Raji (cell line): ENCODE data around the gene MTUS2.

ENCODE experiments used
- POLR2A ChIP-seq: IDR thresholded peaks from 2 replicates; pipeline ENCODE4 v1.6.1; 2011; ENCODE audit warnings: low read depth, low read length, control low read depth; ENCODE audit not compliant: insufficient read depth

MTUS2 gene

DNA sequence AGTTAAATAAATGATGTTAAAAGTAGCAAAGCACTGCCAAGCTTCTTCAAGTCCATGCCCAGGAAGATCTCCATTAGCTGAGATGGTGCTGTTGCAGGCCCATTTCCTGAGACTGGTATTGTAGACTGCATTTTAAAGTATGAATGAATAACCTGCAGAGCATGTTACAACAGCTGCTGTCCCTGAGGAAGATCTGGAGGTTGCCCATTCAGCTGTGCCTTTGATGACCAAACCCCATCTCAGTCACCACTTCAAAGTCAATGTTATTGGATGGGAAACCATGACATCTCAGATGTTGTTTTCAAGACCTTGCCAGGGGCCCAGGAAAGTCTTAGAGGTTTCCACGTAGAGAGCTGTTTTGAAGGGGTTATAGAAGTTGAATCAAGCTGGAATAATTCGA is 281.3 kb downstream of the MTUS2 start:
- TF ChIP-seq POLR2A, result no peak

DNA sequence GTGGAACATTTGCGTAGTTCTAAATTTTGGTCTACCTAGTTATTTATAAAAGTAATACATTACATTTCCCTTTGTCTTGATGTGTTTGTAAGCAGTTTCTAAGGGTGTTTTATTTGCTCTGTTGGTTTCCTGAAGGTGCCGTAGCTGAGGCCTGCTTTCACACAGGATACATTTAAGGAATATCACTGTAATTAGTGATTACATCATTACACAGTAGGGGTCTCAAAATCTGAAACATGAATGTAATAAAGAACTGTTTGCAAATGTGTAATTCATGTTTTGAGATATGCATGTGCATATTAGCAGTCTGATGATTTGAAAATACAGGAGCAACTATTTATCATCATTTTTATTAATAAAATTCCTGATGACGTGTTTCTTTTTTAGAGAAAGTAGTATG is 281.8 kb downstream of the MTUS2 start:
- no peak for TF ChIP-seq POLR2A

DNA sequence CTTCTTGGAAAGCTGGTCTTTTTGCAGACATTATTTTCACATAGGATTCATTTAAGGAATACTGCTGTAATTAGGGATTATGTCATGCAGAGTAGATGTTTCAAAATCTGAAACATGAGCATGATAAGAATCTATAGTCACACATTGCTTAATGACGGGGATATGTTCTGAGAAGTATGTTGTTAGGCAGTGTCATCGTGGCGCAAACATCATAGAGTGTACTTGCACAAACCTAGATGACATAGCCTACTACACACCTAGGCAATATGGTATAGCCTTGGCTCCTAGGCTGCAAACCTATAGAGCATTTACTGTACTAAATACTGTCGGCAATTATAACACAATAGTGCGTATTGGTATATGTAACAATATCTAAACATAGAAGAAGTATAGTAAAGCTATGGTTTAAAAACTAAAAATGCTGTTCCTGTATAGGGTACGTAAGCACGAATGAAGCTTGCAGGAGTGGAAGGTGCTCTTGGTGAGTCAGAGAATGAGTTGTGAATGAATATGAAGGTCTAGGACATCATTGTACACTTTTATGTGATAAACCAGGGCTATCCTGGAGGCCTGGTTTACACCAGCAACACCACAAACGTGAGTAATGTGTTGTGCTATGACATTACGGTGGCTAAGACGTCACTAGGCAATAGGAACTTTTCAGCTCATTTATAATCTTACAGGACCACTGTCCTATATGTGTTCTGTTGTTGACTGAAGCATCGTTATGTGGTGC is 283.1 kb downstream of the MTUS2 start:
- no peak for TF ChIP-seq POLR2A

DNA sequence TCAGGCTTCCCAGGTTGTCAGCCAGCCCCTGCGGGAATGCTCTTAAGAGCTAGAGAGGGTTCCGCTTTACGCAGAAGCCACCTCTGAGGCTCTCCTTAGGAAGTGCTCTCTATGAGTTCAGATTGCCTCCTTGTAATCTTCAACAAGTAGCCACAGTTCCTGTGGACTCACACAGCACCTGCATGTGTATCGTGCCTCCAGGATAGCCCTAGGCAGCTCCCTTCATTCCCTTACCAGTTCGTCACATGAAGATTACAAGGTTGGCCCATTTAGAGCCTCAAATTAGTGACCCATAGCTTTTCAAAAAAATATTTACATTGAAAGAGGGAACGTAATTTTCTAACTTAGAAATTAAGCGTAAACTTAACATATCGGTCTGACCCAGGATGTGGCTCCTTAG is 284.3 kb downstream of the MTUS2 start:
- no peak for TF ChIP-seq POLR2A

GRCh38 chr13:29105779-29106178 is 285.6 kb downstream of the MTUS2 start:
- no peak for TF ChIP-seq POLR2A

GRCh38 chr13:29106651-29107050 is 286.5 kb downstream of the MTUS2 start:
- TF ChIP-seq POLR2A, result no peak

- no peak for TF ChIP-seq POLR2A
These were observed 288.1 kb downstream of the MTUS2 start for GRCh38 chr13:29108068-29108786.

GRCh38 chr13:29109987-29110386 is 289.8 kb downstream of the MTUS2 start:
- TF ChIP-seq POLR2A, result no peak

- TF ChIP-seq POLR2A, result no peak
These were observed 291.3 kb downstream of the MTUS2 start for GRCh38 chr13:29111446-29111845.

GRCh38 chr13:29115842-29116241 is 295.7 kb downstream of the MTUS2 start:
- no peak for TF ChIP-seq POLR2A

- no peak for TF ChIP-seq POLR2A
These were observed 297.5 kb downstream of the MTUS2 start for GRCh38 chr13:29117663-29118062.

DNA sequence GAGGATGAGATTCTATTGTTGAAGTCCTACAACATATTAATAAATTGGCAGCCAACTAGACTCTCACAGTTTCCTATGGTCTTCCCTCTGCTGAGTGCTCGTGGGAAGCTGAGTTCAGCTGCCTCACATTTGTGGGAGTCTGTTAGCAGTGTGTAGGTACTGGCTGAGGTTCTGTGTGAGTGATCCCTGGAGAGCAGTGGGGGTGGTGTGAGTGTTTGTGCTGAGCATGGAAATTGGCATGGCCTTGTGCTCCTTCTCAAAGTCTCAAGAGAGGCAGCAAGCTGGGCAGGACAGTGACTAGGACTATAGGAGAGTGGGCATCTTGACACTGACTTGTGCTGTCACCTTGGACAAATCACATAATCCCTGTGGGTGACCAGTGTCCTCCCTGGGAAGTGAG is 298.3 kb downstream of the MTUS2 start:
- no peak for TF ChIP-seq POLR2A

DNA sequence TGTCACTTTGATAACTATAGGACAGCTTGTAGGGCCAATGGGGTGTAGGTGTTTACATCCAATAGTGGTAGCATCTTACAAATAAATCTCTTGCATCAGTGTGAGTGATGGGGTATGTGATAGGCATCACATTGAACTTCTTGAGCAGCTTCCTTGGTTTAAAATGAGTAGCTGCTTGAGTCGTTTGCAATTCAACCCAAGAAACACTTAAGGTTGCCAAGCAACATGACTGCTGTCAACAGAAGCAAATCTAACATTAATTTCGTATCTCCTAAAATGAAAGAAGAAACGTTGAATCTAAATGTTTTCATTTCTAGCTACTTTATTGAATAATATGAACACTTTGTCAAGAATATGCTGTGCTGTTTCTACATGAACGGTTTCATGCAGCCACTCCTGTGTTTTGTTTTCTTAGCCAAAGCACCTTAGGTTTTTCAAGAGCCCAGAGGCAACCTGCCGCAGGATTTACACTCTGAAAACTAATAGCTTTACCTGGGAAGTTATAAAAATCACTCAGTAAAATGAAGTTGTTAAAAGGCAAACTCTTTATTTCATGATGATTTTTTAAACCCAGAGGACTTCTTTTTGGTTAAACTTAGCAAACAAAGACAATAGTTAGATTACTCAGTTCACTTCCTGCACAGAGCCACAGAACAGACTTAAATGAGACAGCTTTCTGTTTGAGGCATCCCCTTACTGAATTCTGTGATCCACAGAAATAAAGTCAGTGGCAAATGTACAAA is 305.2 kb downstream of the MTUS2 start:
- TF ChIP-seq POLR2A, result no peak

DNA sequence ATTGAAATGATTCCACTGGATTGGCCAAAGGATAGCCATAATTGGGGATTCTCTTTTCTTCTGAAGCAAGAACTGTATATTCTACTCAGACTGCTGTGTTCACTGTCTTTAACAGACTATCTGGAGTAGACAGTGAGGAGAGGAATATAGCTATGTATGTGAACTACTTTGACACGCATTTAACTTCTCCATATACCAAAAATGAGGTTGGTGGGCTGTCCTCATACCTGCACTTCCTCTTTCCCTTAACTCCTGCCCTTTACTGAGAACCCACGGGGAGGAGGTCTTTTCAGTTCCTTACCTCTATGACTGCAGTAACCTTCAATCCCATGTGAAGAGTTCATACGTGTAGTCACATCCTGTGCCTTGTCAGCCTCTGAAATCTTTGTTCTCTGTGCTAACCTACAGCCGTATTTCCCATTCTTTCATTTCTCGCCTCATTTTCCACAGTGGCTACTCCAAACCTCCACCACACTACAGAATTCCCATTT is 305.8 kb downstream of the MTUS2 start:
- no peak for TF ChIP-seq POLR2A

GRCh38 chr13:29129616-29130015 is 309.5 kb downstream of the MTUS2 start:
- no peak for TF ChIP-seq POLR2A

DNA sequence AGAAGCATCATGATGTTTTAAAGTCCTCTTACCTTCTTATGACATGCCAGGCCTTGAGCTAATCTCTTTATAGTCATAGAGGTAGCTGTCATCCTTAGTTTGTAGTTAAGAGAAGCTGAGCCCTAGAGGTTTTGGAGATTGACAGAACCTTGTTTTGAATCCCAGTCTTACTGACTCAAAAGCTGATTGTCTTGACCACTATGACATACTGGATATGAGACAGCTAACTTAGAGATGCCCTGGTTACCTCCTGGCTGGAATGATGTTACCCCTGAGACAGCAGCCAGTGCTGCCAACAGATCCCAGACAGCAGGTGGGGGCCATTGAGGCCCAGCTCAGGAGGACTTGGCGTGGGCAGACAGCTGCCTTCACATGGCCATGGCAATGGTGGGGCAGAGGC is 311.0 kb downstream of the MTUS2 start:
- TF ChIP-seq POLR2A, result no peak

DNA sequence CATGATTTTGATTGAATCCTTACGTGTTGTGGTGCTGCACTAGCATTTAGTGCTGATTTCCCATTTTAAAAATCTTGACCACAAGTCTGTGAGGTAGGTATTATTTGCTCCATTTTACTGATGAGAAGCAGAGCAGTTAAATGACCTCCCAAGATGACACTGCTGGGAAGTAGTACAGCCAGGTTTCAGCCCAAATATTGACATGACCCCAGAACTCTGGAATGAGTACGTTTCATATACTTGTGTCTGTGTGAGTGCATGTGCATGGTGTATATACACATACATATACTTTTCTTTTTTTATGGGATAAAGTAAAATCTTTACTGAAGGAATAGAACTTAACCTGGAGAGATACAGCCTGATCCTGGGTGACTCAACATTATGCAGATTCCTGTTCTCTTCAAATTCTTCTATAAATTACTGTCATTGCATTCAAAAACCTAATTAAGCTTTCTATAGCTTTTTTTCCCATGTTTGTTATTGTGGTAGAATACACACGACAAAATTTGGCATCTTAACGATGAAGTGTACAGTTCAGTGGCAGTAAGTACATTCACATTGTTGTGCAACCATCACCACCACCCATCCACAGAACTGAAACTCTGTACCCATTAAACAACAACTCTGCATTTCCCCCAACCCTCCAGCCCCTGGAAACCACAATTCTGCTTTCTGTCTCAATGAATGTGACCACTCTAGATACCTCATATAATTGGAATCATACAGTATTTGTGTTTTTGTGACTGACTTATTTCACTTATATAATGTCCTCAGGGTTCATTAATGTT is 311.9 kb downstream of the MTUS2 start:
- TF ChIP-seq POLR2A, result no peak
